SU-DHL-6 (cell line): ENCODE data around the gene AQP11.

Experiments used
- CTCF ChIP-seq: fragments of 200-600 bp; sonication (generic); IDR thresholded peaks from one replicate; pipeline ENCODE4 v1.5.1; 2017; ENCODE audit warnings: antibody characterized with exemption, mild to moderate bottlenecking, low read length, moderate library complexity; ENCODE audit not compliant: insufficient read depth, poor library complexity, severe bottlenecking
- EZH2phosphoT487 ChIP-seq: fragments of 200-600 bp; sonication (generic), shearing (Covaris generic); conservative IDR thresholded peaks from 2 replicates; pipeline ENCODE4 v1.6.1; 2018; ENCODE audit warnings: mild to moderate bottlenecking, antibody characterized with exemption, low read length, moderate library complexity, mixed read lengths

GRCh38 chr11:77656362-77656761, 66.6 kb downstream of the AQP11 start:
- TF ChIP-seq CTCF (no peak), EZH2phosphoT487 (no peak)
